ENCODE results near the gene EIF1. TPM values are rescaled to one million over a fixed set of nuclear protein-coding genes. Genes with fewer than 3 reads are reported as not detected.

The EIF1 gene
- total RNA-seq, 1 donor from 2014 or later = 86.7 TPM

- H3K4me3 ChIP-seq (ENCODE audit: low read depth, low read length) = peak overlapping the region; percentile 44
- DNase-seq (ENCODE audit: low read depth) = no peak
These were observed 40.7 kb upstream of the EIF1 start for GRCh38 chr17:41647940-41648410.

GRCh38 chr17:41648411-41649195, 40.1 kb upstream of the EIF1 start:
- peak overlapping the region; percentile 44 for H3K4me3 ChIP-seq (ENCODE audit: low read depth, low read length)
- peak; percentile 25 for DNase-seq (ENCODE audit: low read depth)
- TF ChIP-seq, protein P1, sequence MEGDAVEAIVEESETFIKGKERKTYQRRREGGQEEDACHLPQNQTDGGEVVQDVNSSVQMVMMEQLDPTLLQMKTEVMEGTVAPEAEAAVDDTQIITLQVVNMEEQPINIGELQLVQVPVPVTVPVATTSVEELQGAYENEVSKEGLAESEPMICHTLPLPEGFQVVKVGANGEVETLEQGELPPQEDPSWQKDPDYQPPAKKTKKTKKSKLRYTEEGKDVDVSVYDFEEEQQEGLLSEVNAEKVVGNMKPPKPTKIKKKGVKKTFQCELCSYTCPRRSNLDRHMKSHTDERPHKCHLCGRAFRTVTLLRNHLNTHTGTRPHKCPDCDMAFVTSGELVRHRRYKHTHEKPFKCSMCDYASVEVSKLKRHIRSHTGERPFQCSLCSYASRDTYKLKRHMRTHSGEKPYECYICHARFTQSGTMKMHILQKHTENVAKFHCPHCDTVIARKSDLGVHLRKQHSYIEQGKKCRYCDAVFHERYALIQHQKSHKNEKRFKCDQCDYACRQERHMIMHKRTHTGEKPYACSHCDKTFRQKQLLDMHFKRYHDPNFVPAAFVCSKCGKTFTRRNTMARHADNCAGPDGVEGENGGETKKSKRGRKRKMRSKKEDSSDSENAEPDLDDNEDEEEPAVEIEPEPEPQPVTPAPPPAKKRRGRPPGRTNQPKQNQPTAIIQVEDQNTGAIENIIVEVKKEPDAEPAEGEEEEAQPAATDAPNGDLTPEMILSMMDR (conservative IDR thresholded peaks at IDR 0.05; ENCODE audit: low read depth, low read length) = peak; percentile 96

More at GRCh38 chr17:41647940-41648410, 40.7 kb upstream of the EIF1 start:
- TF ChIP-seq, protein P1 (conservative IDR thresholded peaks at IDR 0.05; ENCODE audit: low read depth, low read length) = peak; percentile 81

DNA sequence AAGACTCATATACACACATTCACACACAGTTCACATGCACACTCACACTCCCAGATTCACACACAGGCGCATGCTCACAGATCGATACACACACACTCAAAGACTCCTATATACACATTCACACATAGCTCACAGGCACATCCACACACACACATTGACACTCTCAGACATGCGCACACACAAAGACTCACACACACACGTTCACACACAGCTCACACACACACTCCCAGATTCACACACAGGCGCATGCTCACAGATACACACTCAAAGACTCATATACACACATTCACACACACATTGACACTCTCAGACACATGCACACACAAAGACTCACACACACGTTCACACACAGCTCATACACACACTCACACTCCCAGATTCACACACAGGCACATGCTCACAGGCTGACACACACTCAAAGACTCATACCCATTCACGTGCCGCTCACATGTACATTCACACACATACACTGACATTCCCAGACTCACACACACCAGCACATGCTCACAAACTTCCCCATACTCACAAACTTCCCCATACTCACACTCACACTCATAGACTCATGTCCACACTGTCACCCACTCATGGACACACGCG, 38.7 kb upstream of the EIF1 start:
- TF ChIP-seq, protein P1 (conservative IDR thresholded peaks at IDR 0.05; ENCODE audit: low read depth, low read length) = no peak
- DNase-seq (ENCODE audit: low read depth) = no peak
- no peak overlapping the region for H3K4me3 ChIP-seq (ENCODE audit: low read depth, low read length)

DNA sequence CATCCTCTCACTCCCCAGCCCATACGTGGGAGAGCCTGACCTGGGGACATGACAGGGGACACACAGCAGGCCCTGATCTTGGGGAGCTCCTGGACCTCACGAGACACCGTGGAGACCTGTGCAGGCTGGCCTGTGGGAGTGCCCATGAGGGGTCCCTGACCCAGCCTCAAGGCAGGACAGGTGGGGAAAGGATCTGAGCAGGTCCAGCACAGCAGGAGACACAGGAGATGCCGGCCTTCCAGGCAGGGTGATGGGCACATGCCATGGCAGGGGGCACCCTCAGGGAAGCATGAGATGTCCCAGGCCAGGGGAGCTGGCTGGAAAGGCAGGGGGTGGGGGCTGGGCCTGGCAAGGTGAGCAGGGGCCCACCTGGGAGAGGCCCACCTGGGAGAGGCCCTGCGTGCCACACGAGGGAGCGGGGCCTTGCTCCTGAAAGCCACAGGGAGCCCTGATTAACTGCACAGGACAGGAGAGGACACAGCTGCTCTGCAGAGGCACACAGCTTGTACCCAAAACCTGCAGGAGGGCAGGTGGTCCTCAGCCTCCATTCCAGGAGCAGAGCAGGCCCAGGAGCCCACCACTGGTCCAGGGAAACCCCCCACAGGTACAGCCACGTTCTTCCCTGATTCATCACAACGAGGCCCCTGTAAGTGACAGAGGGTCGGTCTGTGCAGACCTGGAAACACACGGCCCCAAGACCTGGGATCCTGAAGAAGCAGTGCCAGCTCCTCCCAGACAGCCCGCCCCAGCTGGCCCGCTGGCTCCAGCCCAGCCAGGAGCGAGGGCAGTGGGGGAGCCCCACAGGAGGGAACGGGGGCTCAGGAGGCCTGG, 37.7 kb upstream of the EIF1 start:
- no peak for DNase-seq (ENCODE audit: low read depth)
- TF ChIP-seq, protein P1 (conservative IDR thresholded peaks at IDR 0.05; ENCODE audit: low read depth, low read length) = no peak

GRCh38 chr17:41651625-41652460, 36.8 kb upstream of the EIF1 start:
- DNase-seq (ENCODE audit: low read depth) = no peak
- TF ChIP-seq, protein P1 (conservative IDR thresholded peaks at IDR 0.05; ENCODE audit: low read depth, low read length) = no peak

More for the DNA sequence above, 37.7 kb upstream of the EIF1 start:
- no peak overlapping the region for H3K4me3 ChIP-seq (ENCODE audit: low read depth, low read length)

DNA sequence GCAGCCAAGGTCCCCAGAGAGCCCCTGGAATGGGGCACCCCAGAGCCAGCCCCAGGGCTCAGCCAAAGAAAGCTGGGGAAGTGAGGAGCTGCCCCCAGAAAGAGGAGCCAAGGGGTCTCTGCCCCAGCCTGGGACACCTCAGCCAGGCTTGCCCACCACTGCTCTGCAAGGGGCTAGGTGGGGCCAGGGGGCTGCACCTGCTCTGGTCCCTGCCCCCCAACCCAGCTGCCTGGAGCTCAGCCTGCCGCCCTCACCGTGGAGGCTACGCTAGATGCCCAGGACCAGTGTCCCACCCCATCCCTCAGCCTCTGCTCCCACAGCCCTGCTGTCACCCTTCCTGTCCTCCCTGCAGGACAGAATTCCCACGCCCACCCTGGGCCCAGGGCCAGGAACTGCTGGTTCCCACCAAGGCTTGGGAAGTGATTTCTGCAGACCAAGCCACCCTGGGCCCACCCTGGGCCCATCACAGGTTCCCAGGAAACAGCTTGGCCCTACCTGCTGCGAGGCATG, 36.2 kb upstream of the EIF1 start:
- TF ChIP-seq, protein P1 (conservative IDR thresholded peaks at IDR 0.05; ENCODE audit: low read depth, low read length) = no peak
- no peak for DNase-seq (ENCODE audit: low read depth)
- no peak overlapping the region for H3K4me3 ChIP-seq (ENCODE audit: low read depth, low read length)

More at GRCh38 chr17:41651625-41652460, 36.8 kb upstream of the EIF1 start:
- H3K4me3 ChIP-seq (ENCODE audit: low read depth, low read length) = no peak overlapping the region
